DOHH2 (cell line): ENCODE measurements around the gene C19orf67.
A peak's percentile ranks its signal among the peaks of the same experiment; 100 is the strongest.
"Not testable (repeated sequence)": the region's sequence is repeated elsewhere in the genome, so short reads cannot be mapped to it uniquely, and the experiment has no call there.

Source experiments
- H3F3A ChIP-seq: fragments of 200-600 bp; sonication (generic), shearing (Covaris generic); 2 replicates; pipeline ENCODE4 v1.6.0; 2016; ENCODE audit warnings: antibody characterized with exemption, mild to moderate bottlenecking; ENCODE audit not compliant: control insufficient read depth, insufficient read depth
- H3K27ac ChIP-seq: fragments of 200-600 bp; sonication (generic); 2 replicates; pipeline ENCODE4 v1.5.1; 2014; ENCODE audit warnings: low read depth, mild to moderate bottlenecking, low read length, moderate library complexity
- H3K27me3 ChIP-seq: fragments of 200-600 bp; sonication (generic); 2 replicates; pipeline ENCODE4 v1.6.1; 2014; ENCODE audit warnings: mild to moderate bottlenecking, low read length, mixed read lengths; ENCODE audit not compliant: control insufficient read depth
- H3K36me3 ChIP-seq: fragments of 200-600 bp; sonication (generic); 2 replicates; pipeline ENCODE4 v1.6.1; 2014; ENCODE audit warnings: mild to moderate bottlenecking, low read length, moderate library complexity, mixed read lengths; ENCODE audit not compliant: control insufficient read depth
- H3K4me1 ChIP-seq: fragments of 200-600 bp; sonication (generic); 2 replicates; pipeline ENCODE4 v1.6.1; 2014; ENCODE audit warnings: mild to moderate bottlenecking, low read length, mixed read lengths; ENCODE audit not compliant: control insufficient read depth
- H3K4me2 ChIP-seq: fragments of 200-600 bp; sonication (generic); 2 replicates; pipeline ENCODE4 v1.6.0; 2014; ENCODE audit warnings: mild to moderate bottlenecking, low read length, moderate library complexity
- H3K4me3 ChIP-seq: fragments of 200-600 bp; sonication (generic); 2 replicates; pipeline ENCODE4 v1.5.1; 2014; ENCODE audit warnings: mild to moderate bottlenecking, low read length, mixed read lengths
- H3K79me2 ChIP-seq: fragments of 200-600 bp; sonication (generic); 2 replicates; pipeline ENCODE4 v1.6.1; 2014; ENCODE audit warnings: mild to moderate bottlenecking, low read length, mixed read lengths; ENCODE audit not compliant: control insufficient read depth
- H3K9me2 ChIP-seq: fragments of 200-600 bp; sonication (generic); replicated peaks from 2 replicates; pipeline ENCODE4 v1.6.1; 2014; ENCODE audit warnings: mild to moderate bottlenecking, low read length, mixed read lengths; ENCODE audit not compliant: control insufficient read depth
- H3K9me3 ChIP-seq: fragments of 200-600 bp; sonication (generic); 2 replicates; pipeline ENCODE4 v1.6.1; 2014; ENCODE audit warnings: antibody characterized with exemption, low read length, mixed read lengths; ENCODE audit not compliant: control insufficient read depth, insufficient read depth
- H4K20me1 ChIP-seq: fragments of 200-600 bp; sonication (generic); 2 replicates; pipeline ENCODE4 v1.6.0; 2014; ENCODE audit warnings: low read depth, mild to moderate bottlenecking, antibody characterized with exemption, low read length, moderate library complexity; ENCODE audit not compliant: control insufficient read depth, insufficient read depth
- CTCF ChIP-seq: fragments of 200-600 bp; sonication (generic); IDR thresholded peaks from one replicate; pipeline ENCODE4 v1.5.1; 2014; ENCODE audit warnings: antibody characterized with exemption, mild to moderate bottlenecking, low read depth, low read length; ENCODE audit not compliant: poor library complexity, severe bottlenecking
- EZH2phosphoT487 ChIP-seq: fragments of 200-600 bp; sonication (generic); IDR thresholded peaks from 2 replicates; pipeline ENCODE4 v1.6.1; 2017; ENCODE audit warnings: borderline replicate concordance, mild to moderate bottlenecking, antibody characterized with exemption, low read length, moderate library complexity, mixed read lengths

Gene C19orf67

GRCh38 chr19:14048443-14049153 lies 37.0 kb downstream of the C19orf67 start:
- Histone ChIP-seq H3F3A (no peaks in the 10 kb centered on the region), H4K20me1 (no peaks in the 10 kb centered on the region), H3K27me3 (no peaks in the 10 kb centered on the region), H3K4me2 (no peak overlapping the region), H3K27ac (no peak overlapping the region), H3K36me3 (peaks cover 13% of the 10 kb centered on the region), H3K9me2 (no peaks in the 10 kb centered on the region), H3K4me1 (no peaks in the 10 kb centered on the region), H3K79me2 (no peaks in the 10 kb centered on the region), H3K9me3 (peaks cover 3% of the 10 kb centered on the region; the same call in 1 of the 2 replicates), H3K4me3 (no peak overlapping the region)
- TF ChIP-seq EZH2phosphoT487, result no peak
- peak; percentile 96 for TF ChIP-seq CTCF

GRCh38 chr19:14047866-14048265 lies 37.7 kb downstream of the C19orf67 start:
- not testable (repeated sequence) for H3K9me3 ChIP-seq, H3K4me1 ChIP-seq, H3K9me2 ChIP-seq, H3K4me2 ChIP-seq, H3F3A ChIP-seq, H3K27ac ChIP-seq, H3K79me2 ChIP-seq, H3K4me3 ChIP-seq, H3K27me3 ChIP-seq, H4K20me1 ChIP-seq
- H3K36me3 ChIP-seq, result peaks cover 13% of the 10 kb centered on the region

- not testable (repeated sequence) for H3K9me2 ChIP-seq, H3F3A ChIP-seq, H4K20me1 ChIP-seq, H3K27me3 ChIP-seq, H3K79me2 ChIP-seq, H3K9me3 ChIP-seq
- peak overlapping the region; percentile 61 for H3K4me2 ChIP-seq
- peaks cover 15% of the 10 kb centered on the region for H3K36me3 ChIP-seq
- peak overlapping the region; percentile 48 for H3K27ac ChIP-seq
- H3K4me1 ChIP-seq, result peaks cover 24% of the 10 kb centered on the region
- peak; percentile 75 for TF ChIP-seq CTCF
- H3K4me3 ChIP-seq, result peak overlapping the region; percentile 25
Observed at GRCh38 chr19:14042659-14043608, 42.6 kb downstream of the C19orf67 start.

GRCh38 chr19:14039181-14039580 lies 46.4 kb downstream of the C19orf67 start:
- Histone ChIP-seq H3K36me3 (peaks cover 12% of the 10 kb centered on the region), H4K20me1 (no peaks in the 10 kb centered on the region), H3K27ac (no peak overlapping the region), H3K9me2 (no peaks in the 10 kb centered on the region), H3K27me3 (no peaks in the 10 kb centered on the region), H3K4me1 (peaks cover 24% of the 10 kb centered on the region), H3K4me2 (no peak overlapping the region), H3K79me2 (no peaks in the 10 kb centered on the region), H3F3A (no peaks in the 10 kb centered on the region), H3K4me3 (no peak overlapping the region), H3K9me3 (no peaks in the 10 kb centered on the region)
- TF ChIP-seq CTCF, result no peak
- no peak for TF ChIP-seq EZH2phosphoT487
